ENCODE results near the gene KLC1.

Gene KLC1

DNA sequence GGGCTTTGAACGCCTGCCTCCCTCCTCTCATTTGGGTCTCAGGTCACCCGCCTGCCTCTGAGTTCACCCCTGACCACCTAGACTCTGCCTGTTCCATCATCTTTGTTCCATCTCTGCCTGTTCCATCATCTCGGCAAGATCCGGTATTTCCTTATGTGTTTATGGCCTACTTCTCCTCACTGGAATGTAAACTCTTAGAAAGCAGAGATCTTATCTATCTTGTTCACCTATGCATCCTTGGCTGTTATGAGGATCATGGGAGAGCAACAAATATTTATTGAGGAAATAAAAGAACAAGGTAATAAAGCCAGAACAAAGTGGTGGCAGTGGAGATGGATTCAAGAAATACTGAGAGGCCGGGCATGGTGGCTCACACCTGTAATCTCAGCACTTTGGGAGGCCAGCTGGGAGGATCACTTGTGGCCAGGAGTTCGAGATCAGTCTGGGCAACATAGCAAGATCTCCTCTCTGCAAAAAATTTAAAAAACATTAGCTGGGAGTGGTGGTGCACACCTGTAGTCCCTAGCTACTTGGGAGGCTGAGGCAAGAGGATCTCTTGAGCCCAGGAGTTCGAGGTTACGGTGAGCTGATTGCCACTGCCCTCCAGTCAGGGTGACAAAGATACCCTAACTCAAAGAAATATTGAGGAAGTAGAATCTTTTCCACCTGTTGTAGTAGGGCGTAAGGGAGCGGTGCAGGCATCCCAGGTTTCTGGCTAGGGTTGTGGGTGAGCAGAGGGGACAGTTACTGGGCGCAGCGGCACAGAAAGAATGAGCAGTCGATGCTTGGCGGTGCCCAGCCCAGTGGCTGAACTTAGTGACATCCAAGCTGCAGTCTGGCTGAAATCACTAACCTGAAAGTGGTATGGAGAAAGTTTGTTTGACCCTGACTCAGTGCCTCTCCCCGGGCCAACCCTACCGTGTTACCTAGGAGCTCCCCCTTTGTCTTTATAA lies 1.7 kb upstream of the KLC1 start:
- no peaks in the 10 kb centered on the region for H3K9me3 ChIP-seq (replicated peaks in 1 of 2; ENCODE audit: control insufficient read depth in 2 of 2, insufficient read depth in 1 of 2, low read depth in 1 of 2, low read length in 2 of 2)
- H3K23ac ChIP-seq (ENCODE audit: low read depth, low read length, poor library complexity) = no peak overlapping the region
- no peak overlapping the region for H3K4ac ChIP-seq (ENCODE audit: low read length)
- H2AFZ ChIP-seq (ENCODE audit: low read length) = peak overlapping the region; percentile 99
- no CpG with 5 or more reads among the region's 16 CpGs for WGBS, 2 donors (ENCODE audit: extremely low coverage in 2 of 2, insufficient read length in 2 of 2, insufficient replicate concordance in 1 of 2)
- no peak overlapping the region for H2BK5ac ChIP-seq (ENCODE audit: low read length)
- H3K36me3 ChIP-seq (replicated peaks in 1 of 2; ENCODE audit: control insufficient read depth in 2 of 2, insufficient read depth in 2 of 2, low read length in 2 of 2) = peaks cover 2 to 15% of the 10 kb centered on the region in 2 donors
- H3K27ac ChIP-seq (replicated peaks; ENCODE audit: low read length) = no peak overlapping the region
- peak overlapping the region; percentile 75 for H2BK12ac ChIP-seq (ENCODE audit: low read length)
- no peak overlapping the region for H2BK15ac ChIP-seq (ENCODE audit: low read length)
- peaks cover 8 to 13% of the 10 kb centered on the region in 2 donors for H3K4me1 ChIP-seq (ENCODE audit: control insufficient read depth in 2 of 2, insufficient read depth in 1 of 2, low read depth in 1 of 2, low read length in 2 of 2)
- no peak overlapping the region for H3K9ac ChIP-seq (ENCODE audit: low read depth, low read length, poor library complexity)
- H3K14ac ChIP-seq (ENCODE audit: low read length) = no peak overlapping the region
- H4K8ac ChIP-seq (ENCODE audit: low read depth, low read length) = no peak overlapping the region
- no peak overlapping the region for H3K4me2 ChIP-seq (ENCODE audit: insufficient read depth, low read length, poor library complexity, severe bottlenecking)
- DNase-seq (ENCODE audit: low spot score) = no peak
- peaks cover 8% of the 10 kb centered on the region for H3K79me1 ChIP-seq (ENCODE audit: low read depth, low read length)
- no peak overlapping the region for H4K91ac ChIP-seq (ENCODE audit: low read depth, low read length, poor library complexity)
- no peak overlapping the region for H2BK120ac ChIP-seq (ENCODE audit: low read depth, low read length)
- H3K18ac ChIP-seq (ENCODE audit: low read length) = no peak overlapping the region
- H2AK5ac ChIP-seq (ENCODE audit: low read depth, low read length) = peak overlapping the region; percentile 96
- H3K27me3 ChIP-seq (ENCODE audit: control insufficient read depth in 3 of 3, insufficient read depth in 3 of 3, low read depth in 1 of 3, low read length in 3 of 3) = no peaks in the 10 kb centered on the region
- H3K4me3 ChIP-seq (ENCODE audit: low read length in 2 of 2) = peak overlapping the region in 1 of 2 donors; percentile 86

DNA sequence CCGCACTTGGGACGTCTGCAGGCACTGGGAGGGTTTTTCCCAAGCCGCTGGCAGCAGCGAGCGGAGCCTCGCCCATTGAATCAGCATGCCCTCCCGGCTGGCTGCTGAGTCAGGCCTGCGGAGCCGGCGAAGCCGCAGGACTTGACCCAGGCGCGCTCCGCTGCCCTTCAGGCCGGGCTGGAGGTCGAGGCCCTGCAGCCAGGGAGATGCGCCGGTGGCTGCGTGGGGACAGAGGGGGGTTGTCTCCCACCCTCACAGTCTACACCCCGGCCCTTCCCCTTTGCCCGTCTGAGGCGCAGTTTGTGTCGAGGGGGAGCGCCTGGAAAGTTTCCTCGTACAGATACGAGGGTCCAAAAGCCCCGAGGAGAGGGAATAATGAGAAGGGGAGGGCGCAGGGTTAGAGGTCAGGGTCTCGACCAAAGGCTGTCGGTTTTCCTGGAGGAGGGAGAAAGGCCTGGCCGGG lies 759 bp upstream of the KLC1 start:
- Histone ChIP-seq H3K9me3 (replicated peaks in 1 of 2; ENCODE audit: control insufficient read depth in 2 of 2, insufficient read depth in 1 of 2, low read depth in 1 of 2, low read length in 2 of 2) (no peaks in the 10 kb centered on the region), H3K18ac (ENCODE audit: low read length) (peak overlapping the region; percentile 97), H2BK12ac (ENCODE audit: low read length) (no peak overlapping the region), H4K8ac (ENCODE audit: low read depth, low read length) (peak overlapping the region; percentile 93), H3K4me3 (ENCODE audit: low read length in 2 of 2) (peak overlapping the region; percentile 86 to 100), H2AK5ac (ENCODE audit: low read depth, low read length) (peak overlapping the region; percentile 96), H3K27ac (replicated peaks; ENCODE audit: low read length) (peak overlapping the region; percentile 72), H2BK120ac (ENCODE audit: low read depth, low read length) (no peak overlapping the region), H3K23ac (ENCODE audit: low read depth, low read length, poor library complexity) (peak overlapping the region; percentile 96), H2AFZ (ENCODE audit: low read length) (peak overlapping the region; percentile 99), H4K91ac (ENCODE audit: low read depth, low read length, poor library complexity) (no peak overlapping the region), H3K27me3 (ENCODE audit: control insufficient read depth in 3 of 3, insufficient read depth in 3 of 3, low read depth in 1 of 3, low read length in 3 of 3) (no peaks in the 10 kb centered on the region), H2BK5ac (ENCODE audit: low read length) (peak overlapping the region; percentile 96), H3K79me1 (ENCODE audit: low read depth, low read length) (peaks cover 8% of the 10 kb centered on the region), H3K4me2 (ENCODE audit: insufficient read depth, low read length, poor library complexity, severe bottlenecking) (peak overlapping the region; percentile 77), H3K9ac (ENCODE audit: low read depth, low read length, poor library complexity) (peak overlapping the region; percentile 70), H3K4me1 (ENCODE audit: control insufficient read depth in 2 of 2, insufficient read depth in 1 of 2, low read depth in 1 of 2, low read length in 2 of 2) (peaks cover 8 to 13% of the 10 kb centered on the region in 2 donors), H3K14ac (ENCODE audit: low read length) (no peak overlapping the region), H3K4ac (ENCODE audit: low read length) (peak overlapping the region; percentile 95), H2BK15ac (ENCODE audit: low read length) (peak overlapping the region; percentile 43), H3K36me3 (replicated peaks in 1 of 2; ENCODE audit: control insufficient read depth in 2 of 2, insufficient read depth in 2 of 2, low read length in 2 of 2) (peaks cover 4 to 16% of the 10 kb centered on the region in 2 donors)
- WGBS, 2 donors (ENCODE audit: extremely low coverage in 2 of 2, insufficient read length in 2 of 2, insufficient replicate concordance in 1 of 2) = no CpG with 5 or more reads among the region's 31 CpGs
- peak; percentile 36 for DNase-seq (ENCODE audit: low spot score)

DNA sequence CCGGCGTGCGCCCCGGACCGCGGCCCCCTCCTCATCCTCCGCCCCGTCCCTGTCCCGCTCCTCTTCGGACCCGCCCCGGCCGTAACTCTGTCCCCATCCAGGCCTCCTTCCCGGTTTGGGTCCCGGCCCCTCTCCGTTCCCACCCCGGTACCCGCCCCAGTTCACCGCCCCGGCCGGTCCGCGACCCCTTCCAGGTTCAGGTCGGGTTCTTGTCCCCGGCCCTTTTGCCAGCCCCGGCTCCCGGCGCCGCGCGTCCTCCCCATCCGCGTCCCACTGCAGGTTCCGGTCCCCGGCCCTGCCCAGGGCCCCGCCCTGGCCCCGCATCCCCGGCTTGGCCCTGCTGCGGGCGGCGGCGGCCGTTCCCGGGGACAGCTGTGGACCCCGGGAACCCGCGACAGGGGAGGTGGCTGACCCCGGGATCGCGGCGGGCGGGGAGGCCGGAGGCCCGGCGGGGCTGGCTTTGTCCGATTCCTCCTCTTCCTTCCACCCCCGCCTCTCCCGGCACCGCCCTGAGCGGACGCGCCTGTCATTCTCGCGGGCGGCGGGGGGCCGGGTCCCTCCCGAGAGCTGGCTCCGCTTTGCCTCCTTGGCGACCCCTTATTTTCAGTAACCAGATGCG lies 601 bp downstream of the KLC1 start:
- Histone ChIP-seq H3K9ac (ENCODE audit: low read depth, low read length, poor library complexity) (peak overlapping the region; percentile 100), H3K14ac (ENCODE audit: low read length) (peak overlapping the region; percentile 97), H3K4me2 (ENCODE audit: insufficient read depth, low read length, poor library complexity, severe bottlenecking) (peak overlapping the region; percentile 67), H2BK15ac (ENCODE audit: low read length) (peak overlapping the region; percentile 58), H3K27me3 (ENCODE audit: control insufficient read depth in 3 of 3, insufficient read depth in 3 of 3, low read depth in 1 of 3, low read length in 3 of 3) (no peaks in the 10 kb centered on the region), H3K36me3 (replicated peaks in 1 of 2; ENCODE audit: control insufficient read depth in 2 of 2, insufficient read depth in 2 of 2, low read length in 2 of 2) (peaks cover 4 to 26% of the 10 kb centered on the region in 2 donors), H3K79me1 (ENCODE audit: low read depth, low read length) (peaks cover 10% of the 10 kb centered on the region), H3K18ac (ENCODE audit: low read length) (peak overlapping the region; percentile 99), H4K91ac (ENCODE audit: low read depth, low read length, poor library complexity) (no peak overlapping the region), H3K9me3 (replicated peaks in 1 of 2; ENCODE audit: control insufficient read depth in 2 of 2, insufficient read depth in 1 of 2, low read depth in 1 of 2, low read length in 2 of 2) (no peaks in the 10 kb centered on the region), H2BK120ac (ENCODE audit: low read depth, low read length) (peak overlapping the region; percentile 47), H3K4ac (ENCODE audit: low read length) (peak overlapping the region; percentile 97), H3K27ac (replicated peaks; ENCODE audit: low read length) (peak overlapping the region; percentile 94), H3K4me3 (ENCODE audit: low read length in 2 of 2) (peak overlapping the region; percentile 86 to 100), H2BK12ac (ENCODE audit: low read length) (no peak overlapping the region), H3K23ac (ENCODE audit: low read depth, low read length, poor library complexity) (peak overlapping the region; percentile 98), H2AFZ (ENCODE audit: low read length) (peak overlapping the region; percentile 99), H4K8ac (ENCODE audit: low read depth, low read length) (no peak overlapping the region), H2AK5ac (ENCODE audit: low read depth, low read length) (peak overlapping the region; percentile 56), H2BK5ac (ENCODE audit: low read length) (peak overlapping the region; percentile 96), H3K4me1 (ENCODE audit: control insufficient read depth in 2 of 2, insufficient read depth in 1 of 2, low read depth in 1 of 2, low read length in 2 of 2) (peaks cover 8 to 13% of the 10 kb centered on the region in 2 donors)
- no CpG with 5 or more reads among the region's 71 CpGs for WGBS, 2 donors (ENCODE audit: extremely low coverage in 2 of 2, insufficient read length in 2 of 2, insufficient replicate concordance in 1 of 2)
- DNase-seq (ENCODE audit: low spot score) = peak; percentile 58

All from neuronal stem cell (in vitro differentiated cells).